Colon (tissue), 2 donors: ENCODE data around the gene EIF2D.
"Not testable (repeated sequence)": the region's sequence is repeated elsewhere in the genome, so short reads cannot be mapped to it uniquely, and the experiment has no call there.

ENCODE experiments used
- FAIRE-seq: peaks from 2 replicates; lab custom pipeline; 2012; peaks lifted over from hg19 to GRCh38; lab: Jason Lieb, UNC
- donor health status: control.
- donor health status: control.

The EIF2D gene, protein sequence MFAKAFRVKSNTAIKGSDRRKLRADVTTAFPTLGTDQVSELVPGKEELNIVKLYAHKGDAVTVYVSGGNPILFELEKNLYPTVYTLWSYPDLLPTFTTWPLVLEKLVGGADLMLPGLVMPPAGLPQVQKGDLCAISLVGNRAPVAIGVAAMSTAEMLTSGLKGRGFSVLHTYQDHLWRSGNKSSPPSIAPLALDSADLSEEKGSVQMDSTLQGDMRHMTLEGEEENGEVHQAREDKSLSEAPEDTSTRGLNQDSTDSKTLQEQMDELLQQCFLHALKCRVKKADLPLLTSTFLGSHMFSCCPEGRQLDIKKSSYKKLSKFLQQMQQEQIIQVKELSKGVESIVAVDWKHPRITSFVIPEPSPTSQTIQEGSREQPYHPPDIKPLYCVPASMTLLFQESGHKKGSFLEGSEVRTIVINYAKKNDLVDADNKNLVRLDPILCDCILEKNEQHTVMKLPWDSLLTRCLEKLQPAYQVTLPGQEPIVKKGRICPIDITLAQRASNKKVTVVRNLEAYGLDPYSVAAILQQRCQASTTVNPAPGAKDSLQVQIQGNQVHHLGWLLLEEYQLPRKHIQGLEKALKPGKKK

DNA sequence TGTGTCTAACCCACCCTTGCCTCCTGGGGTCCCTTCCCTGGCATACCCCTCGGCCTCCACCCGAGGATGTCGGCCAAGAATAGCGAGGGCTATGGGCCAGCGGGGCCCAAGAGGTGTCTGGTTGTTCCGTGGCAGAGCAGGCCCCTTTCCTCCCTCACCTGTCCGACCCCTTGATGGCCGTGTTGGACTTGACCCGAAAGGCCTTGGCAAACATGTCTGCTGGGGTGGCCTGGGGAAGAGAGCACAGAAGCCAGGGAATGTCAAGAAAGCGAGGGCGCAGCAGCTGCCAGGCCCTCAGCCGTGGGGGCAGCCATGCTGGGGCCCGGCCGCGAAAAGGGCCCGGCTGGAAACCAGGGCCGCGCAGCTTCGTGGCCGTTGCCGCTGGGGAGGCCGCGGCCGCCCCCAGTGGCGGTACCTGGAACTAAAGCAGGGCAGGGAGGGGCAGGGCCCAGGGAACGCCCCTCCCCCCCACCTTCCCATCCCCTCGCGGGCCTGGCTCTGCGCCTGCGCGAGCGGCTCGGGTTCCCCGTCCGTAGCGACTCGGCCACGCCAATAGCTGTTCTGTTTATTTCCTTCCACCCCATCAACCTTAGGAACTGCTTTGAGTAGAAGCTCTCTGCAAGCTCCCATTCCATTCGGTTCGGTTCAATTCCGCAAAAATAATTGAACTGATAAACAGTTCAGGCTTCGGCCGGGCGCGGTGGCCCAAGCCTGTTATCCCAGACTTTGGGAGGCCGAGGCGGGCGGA, at the start of gene EIF2D:
Gene EIF2D (minus strand): TSS at position 337 of the 748 bp plus-strand sequence. CDS start 123 bp downstream, at position 214.
- no peak for FAIRE-seq

DNA sequence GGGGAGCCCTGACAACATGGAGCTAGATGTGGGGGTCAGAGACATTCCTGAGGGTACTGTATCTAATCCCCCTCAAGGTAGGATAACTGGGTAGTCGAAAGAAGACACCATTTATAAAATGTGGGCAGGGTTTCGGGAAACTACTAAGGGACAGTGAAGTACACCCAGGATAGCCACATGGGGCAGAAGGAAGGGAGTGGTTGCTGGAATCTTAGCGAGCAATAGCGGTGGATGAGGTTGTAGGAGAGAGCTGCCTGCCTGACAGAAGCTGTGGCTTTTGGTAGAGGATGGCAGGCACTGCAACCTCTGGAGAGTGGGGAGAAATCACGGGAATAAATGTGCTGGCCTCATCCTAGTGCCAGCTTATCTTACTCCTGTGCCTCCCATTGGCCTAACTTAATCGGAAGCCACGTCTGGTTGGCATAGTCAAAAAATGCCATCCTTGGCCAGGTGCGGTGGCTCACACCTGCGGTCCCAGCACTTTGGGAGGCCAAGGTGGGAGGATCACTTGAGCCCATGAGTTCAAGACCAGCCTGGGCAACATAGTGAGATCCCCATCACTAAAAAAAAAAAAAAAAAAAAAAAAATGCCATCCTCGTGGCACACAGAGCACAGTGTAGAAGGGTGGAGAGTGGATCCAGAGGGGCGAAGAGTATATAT, 49.0 kb upstream of the EIF2D start:
- no peak for FAIRE-seq

DNA sequence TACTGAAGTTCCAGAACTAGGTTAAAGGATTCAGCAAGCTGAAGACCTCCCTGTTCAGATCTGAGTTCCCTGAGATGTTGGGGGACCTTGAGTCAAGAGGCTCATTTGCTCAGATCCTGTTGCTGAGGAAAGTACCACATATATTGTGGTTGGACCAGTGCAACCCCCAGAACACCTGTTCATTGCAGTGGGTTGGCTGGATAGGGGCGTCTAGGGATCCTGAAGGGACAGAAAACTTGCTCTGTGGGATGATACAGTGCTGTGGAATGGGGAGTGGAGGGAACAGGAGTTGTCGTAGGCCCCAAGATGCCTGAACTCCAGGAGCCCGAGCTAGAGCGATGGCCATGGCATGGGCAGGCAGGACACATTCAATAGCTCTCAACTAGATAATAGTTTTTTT, 47.9 kb upstream of the EIF2D start:
- no peak for FAIRE-seq

DNA sequence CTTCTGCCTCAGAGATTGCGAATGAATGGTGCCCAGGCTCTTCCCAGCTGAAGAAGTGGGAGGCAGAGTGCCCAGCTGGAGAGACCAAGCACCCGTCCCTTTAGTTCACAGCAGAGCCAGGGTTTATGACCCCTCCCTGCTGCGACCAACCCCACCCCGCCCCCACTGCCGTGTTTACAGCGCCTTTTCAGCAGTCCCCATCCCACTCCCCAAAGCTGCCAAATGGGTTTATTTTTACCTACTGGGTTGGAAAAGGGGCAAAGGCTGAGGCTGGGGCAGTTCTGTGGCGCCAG, 46.7 kb upstream of the EIF2D start:
- no peak for FAIRE-seq

DNA sequence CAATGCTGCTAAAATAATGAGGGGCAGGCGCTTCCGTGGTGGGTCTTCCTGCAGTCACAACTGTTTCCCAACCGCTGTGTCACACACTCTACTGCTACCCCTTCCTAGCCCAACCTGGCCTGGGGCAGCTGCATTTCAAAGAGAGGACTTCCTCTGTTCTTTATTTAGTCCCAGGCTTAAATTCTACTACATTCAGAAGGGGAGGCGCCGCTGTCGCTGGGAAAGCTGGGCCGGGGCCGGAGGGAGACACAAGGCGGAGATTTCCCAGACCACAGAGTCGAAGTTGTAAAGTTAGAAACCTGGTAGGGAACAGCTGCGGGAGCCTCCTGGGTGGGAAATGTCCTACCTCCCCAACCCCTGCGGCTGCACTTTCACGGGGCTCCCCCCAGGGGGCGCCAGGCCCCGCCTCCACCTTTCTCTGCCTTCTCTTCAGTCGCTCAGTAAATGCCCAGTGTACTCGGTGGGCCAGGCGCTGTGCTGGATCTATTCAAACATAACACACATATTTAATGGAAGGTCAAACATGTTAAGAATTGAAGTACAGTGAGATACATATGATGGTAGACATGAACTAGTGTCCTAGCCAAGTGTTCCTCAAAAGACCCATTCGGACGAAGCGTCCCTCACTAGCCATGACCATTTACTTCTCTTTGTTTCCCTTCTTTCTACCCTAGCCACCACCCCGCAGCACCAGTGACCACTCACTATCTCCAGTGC, 46.2 kb upstream of the EIF2D start:
- FAIRE-seq: no peak

DNA sequence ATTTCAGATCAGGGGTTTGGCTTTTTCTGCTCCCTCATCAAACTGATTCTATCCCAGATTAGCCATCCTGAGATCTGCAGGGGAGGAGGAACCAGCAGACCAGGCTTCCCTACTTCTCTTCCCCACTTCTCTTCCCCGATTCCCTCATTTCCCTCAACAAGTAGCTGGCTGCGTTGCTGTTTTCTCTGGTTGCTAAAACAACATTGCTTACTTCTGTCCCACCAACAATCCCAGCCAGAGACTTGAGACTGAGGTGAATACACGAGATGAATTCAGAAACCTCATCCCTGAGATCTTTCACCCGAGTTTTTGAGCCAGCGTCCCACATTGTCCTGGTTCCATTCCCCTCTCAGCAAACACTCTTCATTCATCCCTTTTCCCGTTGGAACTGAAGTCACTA, 45.5 kb upstream of the EIF2D start:
- no peak for FAIRE-seq

DNA sequence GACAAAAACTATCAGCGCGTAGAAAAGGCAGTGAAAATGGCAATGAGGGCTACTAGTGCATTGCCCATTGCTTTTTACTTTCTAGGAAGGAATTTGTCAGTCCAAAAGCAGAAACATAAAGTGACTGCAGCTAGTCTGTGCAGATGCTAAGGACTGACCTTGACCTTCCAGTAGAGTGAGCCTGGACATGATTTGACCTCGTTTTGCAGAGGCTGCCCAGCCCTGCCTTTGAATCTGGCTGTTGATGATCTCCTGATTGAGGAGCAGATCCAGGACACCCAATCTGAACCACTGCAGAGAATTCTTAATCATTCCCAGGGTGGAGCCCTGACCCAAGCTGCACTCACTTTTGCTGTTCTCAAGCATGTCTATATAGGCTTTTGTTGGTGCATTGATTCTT, 44.7 kb upstream of the EIF2D start:
- no peak for FAIRE-seq

DNA sequence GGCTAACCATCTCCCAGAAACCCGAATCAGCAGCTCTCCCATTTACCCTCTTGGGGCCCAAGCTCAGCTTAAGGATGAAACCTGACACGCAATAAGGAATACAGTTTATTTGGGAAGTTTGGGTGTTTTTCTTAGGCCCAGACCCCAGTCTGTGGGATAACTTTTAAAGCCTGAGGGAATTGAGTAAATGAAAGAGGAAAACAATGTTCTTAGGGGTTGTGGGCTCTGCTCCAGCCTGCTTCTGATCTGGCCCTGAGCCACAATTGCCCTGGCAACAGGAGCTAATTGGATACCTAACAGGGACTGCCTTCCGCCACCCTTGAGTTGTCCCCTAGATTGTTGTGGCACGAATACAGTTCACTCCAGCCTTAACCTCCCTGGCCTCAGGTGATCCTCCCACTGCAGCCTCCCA, 43.2 kb upstream of the EIF2D start:
- FAIRE-seq: no peak

DNA sequence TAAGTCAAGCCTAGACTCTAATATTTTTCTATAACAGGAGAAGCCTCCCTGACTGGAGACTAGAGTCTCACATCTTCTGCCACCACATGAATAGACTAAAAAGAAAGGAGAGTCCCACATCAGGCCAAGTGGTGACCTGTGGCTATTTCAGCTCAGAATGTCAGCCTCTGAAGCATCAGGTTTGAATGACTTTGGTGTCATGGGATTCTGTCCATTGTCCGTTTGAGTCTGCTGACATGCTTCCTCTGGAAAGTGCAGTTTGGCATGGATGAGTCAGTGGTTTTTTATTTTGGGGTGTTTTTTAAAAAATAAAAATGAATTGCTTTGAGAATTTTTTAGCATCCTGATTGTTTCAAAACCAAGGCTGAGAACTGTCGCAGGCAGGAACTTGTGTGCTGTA, 42.6 kb upstream of the EIF2D start:
- FAIRE-seq: no peak

DNA sequence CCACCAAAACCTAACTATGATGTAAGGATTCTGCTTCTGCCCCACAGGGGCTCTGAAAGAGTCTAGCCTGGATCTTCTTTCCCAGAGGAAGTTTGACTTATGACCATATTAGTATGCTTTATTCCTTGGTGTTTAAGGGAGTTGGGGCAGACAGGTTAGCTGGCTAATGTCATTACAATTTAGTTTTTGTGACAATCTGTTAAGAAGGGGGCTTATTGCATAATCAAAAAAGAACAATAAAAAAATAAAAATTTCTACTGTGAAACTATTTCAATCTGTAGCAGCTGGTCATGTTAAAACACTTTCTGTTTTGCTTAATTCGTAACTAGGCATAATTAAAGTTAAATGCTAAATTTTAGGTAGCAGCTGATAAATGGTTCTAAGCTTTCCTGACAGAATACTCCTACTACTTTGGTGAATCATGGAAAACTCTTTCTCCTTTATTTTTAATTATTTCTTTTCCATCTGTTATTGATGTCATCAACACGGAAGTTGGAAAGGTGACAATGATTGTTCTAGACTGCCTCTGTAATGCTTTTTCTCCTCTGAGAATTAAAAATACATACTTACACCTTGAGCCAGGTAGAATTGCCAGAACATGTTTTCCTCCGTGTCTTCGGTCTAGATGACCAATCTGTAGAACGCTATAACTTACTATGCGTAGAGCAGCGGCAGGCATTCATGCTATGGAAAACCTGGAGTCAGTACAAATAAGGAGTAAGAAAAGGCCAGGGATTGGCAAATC, 41.6 kb upstream of the EIF2D start:
- FAIRE-seq: no peak

DNA sequence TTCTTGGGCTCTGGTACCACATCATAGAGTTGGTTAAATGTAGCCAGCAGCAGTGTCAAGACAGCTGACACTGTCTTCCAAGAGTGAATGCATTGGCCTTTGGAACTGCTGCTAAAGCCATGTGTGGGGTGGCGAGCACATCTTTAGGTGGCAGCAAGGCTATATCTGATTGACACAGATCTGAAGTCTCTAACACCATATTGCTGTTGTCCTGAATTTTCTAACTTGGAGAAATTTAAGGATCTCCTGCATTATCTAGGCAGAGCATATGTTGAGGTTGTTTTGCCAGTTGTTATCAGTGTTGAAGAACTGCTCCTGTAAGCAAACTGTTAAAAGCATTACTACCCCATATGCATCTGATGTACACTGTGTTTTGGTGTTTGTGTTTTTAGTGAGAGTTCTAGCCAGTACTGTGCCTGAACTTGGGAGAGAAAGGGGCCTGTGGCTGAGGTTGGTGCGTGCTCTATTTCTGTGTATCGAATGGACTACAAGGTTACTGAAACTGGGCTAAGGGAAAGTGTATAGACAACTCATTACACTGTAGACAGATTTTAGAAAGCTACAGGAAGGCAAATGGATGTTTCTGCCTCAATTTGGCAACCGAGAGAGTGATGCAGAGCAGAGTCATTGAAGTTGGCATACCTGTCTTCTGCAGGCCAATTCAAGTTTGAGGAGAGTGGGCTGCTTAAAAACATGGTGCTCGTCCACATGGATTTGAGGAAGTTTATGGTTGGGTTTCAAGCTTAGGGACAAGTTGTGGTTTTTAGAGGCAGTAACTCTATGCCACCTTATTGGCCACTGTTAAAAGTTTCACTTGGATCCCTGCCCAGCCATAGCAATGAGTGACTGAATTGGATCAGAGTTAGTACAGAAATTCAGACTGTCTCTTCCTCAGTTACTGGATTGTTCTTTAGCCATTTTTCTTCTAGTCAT, 40.0 kb upstream of the EIF2D start:
- FAIRE-seq: no peak

DNA sequence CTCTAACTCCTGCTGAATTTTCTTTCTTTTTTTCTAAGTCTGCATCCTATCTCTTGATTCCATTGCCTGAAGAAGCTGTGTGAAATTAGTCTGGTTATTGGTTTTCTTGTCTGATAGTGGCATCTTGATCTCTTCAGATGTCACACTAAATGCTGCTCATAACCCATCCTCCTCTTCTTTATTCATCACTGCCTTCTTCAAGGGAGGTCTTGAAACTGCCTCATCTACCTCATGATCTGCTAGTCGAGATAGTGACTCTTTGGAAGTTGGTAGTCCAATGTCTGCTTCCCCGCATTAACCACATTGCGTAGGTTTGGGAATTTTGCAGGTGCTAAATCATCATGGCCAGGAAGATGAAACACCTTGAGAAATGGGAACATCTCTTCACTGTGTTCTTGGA, 38.7 kb upstream of the EIF2D start:
- no peak for FAIRE-seq

DNA sequence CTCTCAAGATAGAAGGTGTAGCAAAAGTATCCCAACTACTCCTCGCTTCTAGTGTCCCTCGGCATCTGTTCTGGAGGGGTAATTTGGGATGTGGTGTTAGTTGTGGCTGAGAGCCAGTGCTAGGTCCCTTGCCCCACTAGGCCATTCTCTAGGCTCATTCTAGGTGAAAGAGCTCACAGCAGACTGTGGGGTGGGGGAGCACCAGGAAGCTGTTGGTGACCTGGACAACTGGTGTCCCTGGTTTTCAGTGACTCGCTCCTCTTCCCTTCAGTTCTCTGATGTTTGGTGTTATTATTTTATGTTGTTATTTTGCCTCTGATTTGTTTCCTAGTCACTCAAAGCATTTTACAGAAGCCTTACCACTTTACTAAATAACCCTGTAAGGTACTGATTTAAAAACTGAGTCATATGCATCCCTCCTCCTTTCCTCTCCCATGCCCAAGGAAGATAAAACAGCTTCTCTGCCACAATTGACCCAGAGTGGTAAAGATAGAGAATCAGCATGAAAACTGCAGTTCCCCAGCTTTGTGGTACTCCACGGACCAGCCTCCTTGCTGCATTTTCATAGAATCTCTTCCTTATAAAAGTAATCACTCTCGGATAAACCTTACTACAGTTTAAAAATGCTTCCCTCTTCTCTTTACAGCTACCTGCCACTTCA, 37.1 kb upstream of the EIF2D start:
- FAIRE-seq: no peak

DNA sequence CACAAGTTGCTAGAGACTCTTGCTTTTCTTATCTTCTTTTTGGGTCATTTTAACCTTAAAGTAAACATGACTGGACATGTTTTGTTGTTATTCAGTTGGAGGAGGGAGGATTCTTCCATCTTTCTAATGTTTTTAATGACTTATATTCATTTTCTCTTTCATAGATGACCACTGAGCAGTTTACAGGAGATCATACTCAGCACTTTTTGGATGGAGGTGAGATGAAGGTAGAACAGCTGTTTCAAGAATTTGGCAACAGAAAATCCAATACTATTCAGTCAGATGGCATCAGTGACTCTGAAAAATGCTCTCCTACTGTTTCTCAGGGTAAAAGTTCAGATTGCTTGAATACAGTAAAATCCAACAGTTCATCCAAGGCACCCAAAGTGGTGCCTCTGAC, 35.0 kb upstream of the EIF2D start:
- no peak for FAIRE-seq

DNA sequence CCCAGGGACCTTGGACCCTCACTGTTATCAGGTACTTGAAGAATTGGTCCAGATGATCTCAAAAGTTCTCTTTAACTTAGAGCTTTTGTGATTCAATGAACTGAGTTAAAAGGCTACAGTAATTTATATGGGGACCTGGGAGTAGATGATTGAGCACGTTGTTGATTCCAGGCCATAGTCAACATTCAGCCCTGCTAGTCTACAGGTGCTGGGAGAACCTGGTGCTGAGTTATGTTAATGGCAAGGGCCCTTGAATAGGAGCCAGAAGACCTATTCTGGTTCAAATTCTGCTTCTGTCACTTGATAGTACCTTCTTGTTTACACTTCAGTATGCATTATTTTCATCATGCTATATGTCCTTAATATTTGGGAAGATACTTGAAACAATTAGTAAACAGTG, 34.2 kb upstream of the EIF2D start:
- no peak for FAIRE-seq

DNA sequence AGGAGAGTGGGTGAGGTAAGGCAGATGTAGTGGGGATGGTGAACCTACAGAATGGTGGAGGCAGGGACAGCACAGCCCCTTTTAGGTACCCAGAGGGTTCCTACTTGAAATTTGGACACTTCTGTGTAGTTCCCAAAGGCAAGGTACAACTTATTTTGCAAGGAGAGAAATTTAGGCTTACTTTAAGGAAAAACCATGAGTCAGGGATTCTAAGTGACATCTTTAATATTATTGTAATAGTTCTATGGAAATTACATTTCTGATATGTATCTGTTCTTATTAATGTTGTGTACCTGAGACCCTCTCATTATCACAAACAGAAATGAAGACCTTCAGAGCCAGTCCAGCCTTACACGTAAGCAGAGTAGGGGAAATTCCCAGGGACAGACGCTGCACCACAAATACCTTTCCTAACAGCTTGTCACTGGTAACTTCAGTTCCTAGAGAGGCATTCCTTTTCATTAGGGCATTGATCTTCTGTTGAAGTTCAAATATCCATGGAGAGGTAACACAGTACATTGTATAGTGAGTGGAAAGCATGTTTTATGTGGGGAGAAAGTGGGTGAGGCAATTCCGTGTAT, 30.9 kb upstream of the EIF2D start:
- no peak for FAIRE-seq

DNA sequence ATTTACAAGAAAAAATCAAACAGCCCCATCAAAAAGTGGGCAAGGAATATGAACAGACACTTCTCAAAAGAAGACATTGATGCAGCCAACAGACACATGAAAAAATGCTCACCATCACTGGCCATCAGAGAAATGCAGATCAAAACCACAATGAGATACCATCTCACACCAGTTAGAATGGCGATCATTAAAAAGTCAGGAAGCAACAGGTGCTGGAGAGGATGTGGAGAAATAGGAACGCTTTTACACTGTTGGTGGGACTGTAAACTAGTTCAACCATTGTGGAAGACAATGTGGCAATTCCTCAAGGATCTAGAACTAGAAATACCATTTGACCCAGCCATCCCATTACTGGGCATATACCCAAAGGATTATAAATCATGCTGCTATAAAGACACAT, 29.8 kb upstream of the EIF2D start:
- FAIRE-seq: not testable (repeated sequence)

DNA sequence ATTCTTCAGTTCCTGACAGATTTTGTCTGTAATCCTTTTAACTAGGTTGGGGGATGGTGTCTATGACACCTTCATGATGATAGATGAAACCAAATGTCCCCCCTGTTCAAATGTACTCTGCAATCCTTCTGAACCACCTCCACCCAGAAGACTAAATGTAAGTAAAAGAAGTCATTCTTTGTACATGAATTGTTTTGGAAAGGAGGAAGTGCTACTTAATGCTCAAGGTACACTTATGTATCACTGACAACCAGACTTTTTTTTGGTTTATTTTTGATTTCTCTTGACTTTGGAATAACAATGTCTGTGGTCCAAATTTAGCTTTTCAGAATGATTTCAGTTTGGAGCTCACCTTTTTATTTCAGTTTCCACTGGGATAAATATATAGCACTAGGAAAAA, 25.3 kb upstream of the EIF2D start:
- no peak for FAIRE-seq

DNA sequence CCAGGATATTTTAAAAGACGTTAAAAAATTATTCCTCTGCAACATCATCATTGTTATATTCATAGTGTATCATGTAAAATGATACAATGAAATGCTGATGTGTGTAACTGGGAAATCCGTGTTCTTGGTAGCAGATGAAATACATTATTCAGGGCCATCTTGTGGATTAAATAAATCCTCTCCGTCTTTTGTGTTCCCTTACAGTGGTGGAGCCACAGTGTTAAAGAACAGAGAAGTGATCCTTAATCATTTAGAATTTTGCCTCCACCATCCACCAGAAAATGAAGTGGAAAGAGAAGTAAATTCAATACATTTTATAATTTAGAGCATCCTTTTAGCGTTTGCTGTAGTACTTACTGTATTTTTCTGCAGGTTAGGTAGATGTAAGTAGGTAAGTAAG, 24.4 kb upstream of the EIF2D start:
- FAIRE-seq: no peak

DNA sequence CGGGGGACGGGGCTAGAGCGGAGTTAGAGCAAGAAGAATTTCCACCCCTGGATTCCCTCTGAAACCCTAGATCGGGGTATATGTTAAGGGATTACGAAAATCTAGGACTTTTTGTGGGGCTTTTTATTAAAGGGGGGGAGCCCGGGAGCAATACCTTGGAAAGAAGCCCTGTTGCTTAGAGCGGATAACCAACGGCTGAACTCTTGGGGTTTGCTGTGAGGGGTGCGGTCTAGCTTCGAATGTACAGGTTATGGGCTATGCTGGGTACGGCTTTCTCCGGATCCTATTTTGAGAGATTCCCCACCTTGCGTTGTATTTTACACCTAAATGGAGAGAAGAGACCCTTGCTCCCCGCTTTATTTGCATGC, 23.7 kb upstream of the EIF2D start:
- FAIRE-seq: no peak
